ENCODE data around the gene MLH1. TPM values are rescaled to one million over a fixed set of nuclear protein-coding genes. Genes with fewer than 3 reads are reported as not detected.
A peak's percentile ranks its signal among the peaks of the same experiment; 100 is the strongest.
"Not testable (repeated sequence)": the region's sequence is repeated elsewhere in the genome, so short reads cannot be mapped to it uniquely, and the experiment has no call there.

Gene MLH1
- total RNA-seq, 2 donors from 2014 or later = 52.8 to 69.5 TPM

GRCh38 chr3:37031096-37031682, 37.9 kb downstream of the MLH1 start:
- no peak for DNase-seq (ENCODE audit: low spot score)
- no peak overlapping the region for H3K27ac Mint-ChIP-seq
- peaks cover 28% of the 10 kb centered on the region for H3K36me3 Mint-ChIP-seq
- peaks cover 0 to 4% of the 10 kb centered on the region in 2 donors for H3K4me1 Mint-ChIP-seq (ENCODE audit: low read depth in 2 of 2)
- H3K4me3 Mint-ChIP-seq = no peak overlapping the region
- no peak for ATAC-seq
- no peaks in the 10 kb centered on the region for H3K27me3 Mint-ChIP-seq
- H3K9me3 Mint-ChIP-seq = no peaks in the 10 kb centered on the region

GRCh38 chr3:37032961-37033360, 39.6 kb downstream of the MLH1 start:
- DNase-seq (ENCODE audit: low spot score) (no peak), ATAC-seq (no peak)
- Mint-ChIP-seq H3K27me3 (no peaks in the 10 kb centered on the region), H3K27ac (no peak overlapping the region), H3K4me1 (ENCODE audit: low read depth in 2 of 2) (peaks cover 0 to 4% of the 10 kb centered on the region in 2 donors), H3K4me3 (no peak overlapping the region), H3K9me3 (no peaks in the 10 kb centered on the region), H3K36me3 (peaks cover 32% of the 10 kb centered on the region)

- H3K27ac Mint-ChIP-seq = no peak overlapping the region
- H3K4me3 Mint-ChIP-seq = no peak overlapping the region
- H3K36me3 Mint-ChIP-seq = peaks cover 26% of the 10 kb centered on the region
- no peaks in the 10 kb centered on the region for H3K9me3 Mint-ChIP-seq
- H3K27me3 Mint-ChIP-seq = no peaks in the 10 kb centered on the region
- DNase-seq (ENCODE audit: low spot score) (no peak), ATAC-seq (no peak)
- H3K4me1 Mint-ChIP-seq (ENCODE audit: low read depth in 2 of 2) = peaks cover 0 to 5% of the 10 kb centered on the region in 2 donors
Measured at GRCh38 chr3:37037352-37037751, 44.0 kb downstream of the MLH1 start.

GRCh38 chr3:37039161-37039846, 46.0 kb downstream of the MLH1 start:
- H3K4me3 Mint-ChIP-seq = no peak overlapping the region
- DNase-seq (ENCODE audit: low spot score) (no peak), ATAC-seq (no peak)
- peaks cover 23% of the 10 kb centered on the region for H3K36me3 Mint-ChIP-seq
- H3K27me3 Mint-ChIP-seq = no peaks in the 10 kb centered on the region
- H3K9me3 Mint-ChIP-seq = no peaks in the 10 kb centered on the region
- H3K4me1 Mint-ChIP-seq (ENCODE audit: low read depth in 2 of 2) = peaks cover 0 to 3% of the 10 kb centered on the region in 2 donors
- H3K27ac Mint-ChIP-seq = no peak overlapping the region

GRCh38 chr3:37040231-37040630, 46.9 kb downstream of the MLH1 start:
- Mint-ChIP-seq H3K27ac (no peak overlapping the region), H3K36me3 (peaks cover 22% of the 10 kb centered on the region), H3K4me3 (no peak overlapping the region), H3K27me3 (no peaks in the 10 kb centered on the region), H3K9me3 (no peaks in the 10 kb centered on the region), H3K4me1 (ENCODE audit: low read depth in 2 of 2) (peaks cover 0 to 3% of the 10 kb centered on the region in 2 donors)
- DNase-seq (ENCODE audit: low spot score) (no peak), ATAC-seq (no peak)

GRCh38 chr3:37041546-37042195, 48.4 kb downstream of the MLH1 start:
- ATAC-seq (no peak), DNase-seq (ENCODE audit: low spot score) (no peak)
- Mint-ChIP-seq H3K36me3 (peaks cover 13% of the 10 kb centered on the region), H3K4me1 (ENCODE audit: low read depth in 2 of 2) (peaks cover 0 to 3% of the 10 kb centered on the region in 2 donors), H3K27me3 (no peaks in the 10 kb centered on the region), H3K9me3 (no peaks in the 10 kb centered on the region), H3K4me3 (no peak overlapping the region), H3K27ac (no peak overlapping the region)

- H3K4me3 Mint-ChIP-seq; DNase-seq (ENCODE audit: low spot score); H3K4me1 Mint-ChIP-seq (ENCODE audit: low read depth in 2 of 2); H3K9me3 Mint-ChIP-seq; H3K27ac Mint-ChIP-seq; ATAC-seq; H3K27me3 Mint-ChIP-seq: not testable (repeated sequence)
- peaks cover 14% of the 10 kb centered on the region for H3K36me3 Mint-ChIP-seq
Measured at GRCh38 chr3:37042712-37043111, 49.4 kb downstream of the MLH1 start.

GRCh38 chr3:37050282-37050681, 57.0 kb downstream of the MLH1 start:
- peaks cover 6 to 10% of the 10 kb centered on the region in 2 donors for H3K4me1 Mint-ChIP-seq (ENCODE audit: low read depth in 2 of 2)
- no peak overlapping the region for H3K27ac Mint-ChIP-seq
- DNase-seq (ENCODE audit: low spot score) (no peak), ATAC-seq (no peak)
- no peak overlapping the region for H3K4me3 Mint-ChIP-seq
- H3K9me3 Mint-ChIP-seq = no peaks in the 10 kb centered on the region
- H3K27me3 Mint-ChIP-seq = no peaks in the 10 kb centered on the region
- peaks cover 38% of the 10 kb centered on the region for H3K36me3 Mint-ChIP-seq

- Mint-ChIP-seq H3K4me3 (no peak overlapping the region), H3K36me3 (peaks cover 33% of the 10 kb centered on the region), H3K9me3 (no peaks in the 10 kb centered on the region), H3K4me1 (ENCODE audit: low read depth in 2 of 2) (peaks cover 4 to 10% of the 10 kb centered on the region in 2 donors), H3K27me3 (no peaks in the 10 kb centered on the region), H3K27ac (no peak overlapping the region)
- no peak for ATAC-seq
- DNase-seq (ENCODE audit: low spot score) = no peak
Measured at GRCh38 chr3:37052860-37053259, 59.5 kb downstream of the MLH1 start.

- DNase-seq (ENCODE audit: low spot score) (no peak), ATAC-seq (no peak)
- Mint-ChIP-seq H3K36me3 (peaks cover 29% of the 10 kb centered on the region), H3K27ac (no peak overlapping the region), H3K9me3 (no peaks in the 10 kb centered on the region), H3K4me1 (ENCODE audit: low read depth in 2 of 2) (peaks cover 4 to 10% of the 10 kb centered on the region in 2 donors), H3K27me3 (no peaks in the 10 kb centered on the region), H3K4me3 (no peak overlapping the region)
Measured at GRCh38 chr3:37053337-37053736, 60.0 kb downstream of the MLH1 start.

GRCh38 chr3:37053753-37054152, 60.4 kb downstream of the MLH1 start:
- H3K9me3 Mint-ChIP-seq = no peaks in the 10 kb centered on the region
- H3K27ac Mint-ChIP-seq = peak overlapping the region; percentile 43 to 81
- DNase-seq (ENCODE audit: low spot score) (no peak), ATAC-seq (no peak)
- H3K4me1 Mint-ChIP-seq (ENCODE audit: low read depth in 2 of 2) = peaks cover 4 to 10% of the 10 kb centered on the region in 2 donors
- peaks cover 25% of the 10 kb centered on the region for H3K36me3 Mint-ChIP-seq
- no peaks in the 10 kb centered on the region for H3K27me3 Mint-ChIP-seq
- no peak overlapping the region for H3K4me3 Mint-ChIP-seq

- Mint-ChIP-seq H3K9me3 (no peaks in the 10 kb centered on the region), H3K4me3 (peak overlapping the region; percentile 34), H3K4me1 (ENCODE audit: low read depth in 2 of 2) (peaks cover 4 to 10% of the 10 kb centered on the region in 2 donors), H3K36me3 (peaks cover 19% of the 10 kb centered on the region), H3K27ac (peak overlapping the region; percentile 43 to 81), H3K27me3 (no peaks in the 10 kb centered on the region)
- ATAC-seq (peak; percentile 53 to 81), DNase-seq (ENCODE audit: low spot score) (no peak)
Measured at GRCh38 chr3:37054370-37054769, 61.1 kb downstream of the MLH1 start.

GRCh38 chr3:37055077-37055476, 61.8 kb downstream of the MLH1 start:
- H3K4me3 Mint-ChIP-seq; H3K4me1 Mint-ChIP-seq (ENCODE audit: low read depth in 2 of 2); ATAC-seq; H3K27me3 Mint-ChIP-seq; H3K9me3 Mint-ChIP-seq; DNase-seq (ENCODE audit: low spot score): not testable (repeated sequence)
- peak overlapping the region in 1 of 2 donors; percentile 81 for H3K27ac Mint-ChIP-seq
- H3K36me3 Mint-ChIP-seq = peaks cover 17% of the 10 kb centered on the region

- no peak for DNase-seq (ENCODE audit: low spot score)
- Mint-ChIP-seq H3K9me3 (no peaks in the 10 kb centered on the region), H3K27ac (peak overlapping the region in 1 of 2 donors; percentile 7), H3K4me1 (ENCODE audit: low read depth in 2 of 2) (peaks cover 7 to 10% of the 10 kb centered on the region in 2 donors), H3K27me3 (no peaks in the 10 kb centered on the region), H3K4me3 (no peak overlapping the region), H3K36me3 (peaks cover 21% of the 10 kb centered on the region)
- ATAC-seq = no peak
Measured at GRCh38 chr3:37056826-37057225, 63.5 kb downstream of the MLH1 start.
